HG03457 (cell line): Measurements from ENCODE around the gene STRC.
"Not testable (repeated sequence)": the region's sequence is repeated elsewhere in the genome, so short reads cannot be mapped to it uniquely, and the experiment has no call there.

Experiments
- ATAC-seq: cut with Tn5 transposase; IDR thresholded peaks from one replicate; pipeline ENCODE4 v1.9.1; 2021; ENCODE audit warnings: moderate number of reproducible peaks; ENCODE audit not compliant: unreplicated experiment

Gene STRC

DNA sequence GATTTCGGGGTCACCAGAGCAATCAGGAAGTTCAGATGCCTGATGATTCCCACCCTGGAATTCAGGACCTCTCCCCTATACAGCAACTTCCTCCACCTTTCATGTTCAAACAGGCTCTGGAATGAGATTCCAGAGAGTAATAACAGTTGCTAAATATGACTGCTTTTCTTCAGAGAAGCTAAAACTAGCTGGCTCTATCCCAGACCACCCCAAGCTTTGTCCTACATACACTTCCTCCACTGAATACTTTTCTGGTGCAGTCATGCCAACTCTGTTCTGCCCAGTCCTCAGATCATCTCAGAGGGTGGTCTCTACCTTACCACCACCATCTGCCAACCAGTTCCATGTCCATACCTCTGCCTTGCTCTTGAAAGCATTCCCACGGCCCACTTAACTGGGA is 52.0 kb downstream of the STRC start:
- ATAC-seq, result not testable (repeated sequence)

- ATAC-seq, result not testable (repeated sequence)
Measured at GRCh38 chr15:43563793-43564192, 54.8 kb downstream of the STRC start.

DNA sequence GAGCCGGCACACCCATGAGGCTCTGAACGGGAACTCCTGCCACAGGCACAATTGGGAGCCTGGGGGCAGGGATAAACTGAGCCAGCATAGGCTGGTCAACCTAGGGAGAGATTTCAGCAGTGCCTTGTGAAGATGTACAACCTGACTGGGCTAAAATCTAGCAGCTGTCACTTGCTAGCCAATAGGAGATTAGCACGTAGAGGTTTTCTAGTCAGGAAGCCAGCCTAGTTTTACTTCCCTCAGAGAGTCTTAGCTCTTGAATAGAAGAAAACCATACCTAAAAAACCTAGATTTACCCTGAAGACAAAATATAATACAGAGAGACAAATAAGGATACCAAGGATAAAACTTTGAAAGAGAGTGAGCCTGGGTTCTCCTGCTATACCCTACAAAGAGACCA is 55.8 kb downstream of the STRC start:
- not testable (repeated sequence) for ATAC-seq

DNA sequence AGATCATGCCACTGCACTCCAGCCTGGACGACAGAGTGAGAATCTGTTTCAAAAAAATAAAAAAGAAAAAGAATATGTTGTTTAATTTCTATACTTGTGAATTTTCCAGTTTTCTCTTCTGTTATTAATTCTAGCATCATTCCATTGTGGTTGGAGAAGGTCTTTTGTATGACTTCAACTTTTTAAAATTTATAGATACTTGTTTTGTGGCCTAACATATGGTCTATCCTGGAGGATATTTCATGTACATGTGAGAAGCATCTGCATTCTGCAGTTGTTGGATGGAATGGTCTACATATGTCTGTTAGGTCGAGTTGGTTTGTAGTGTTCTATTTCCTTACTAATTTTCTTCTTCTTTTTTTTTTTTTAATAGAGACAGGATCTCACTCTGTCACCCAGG is 65.6 kb downstream of the STRC start:
- ATAC-seq, result no peak

DNA sequence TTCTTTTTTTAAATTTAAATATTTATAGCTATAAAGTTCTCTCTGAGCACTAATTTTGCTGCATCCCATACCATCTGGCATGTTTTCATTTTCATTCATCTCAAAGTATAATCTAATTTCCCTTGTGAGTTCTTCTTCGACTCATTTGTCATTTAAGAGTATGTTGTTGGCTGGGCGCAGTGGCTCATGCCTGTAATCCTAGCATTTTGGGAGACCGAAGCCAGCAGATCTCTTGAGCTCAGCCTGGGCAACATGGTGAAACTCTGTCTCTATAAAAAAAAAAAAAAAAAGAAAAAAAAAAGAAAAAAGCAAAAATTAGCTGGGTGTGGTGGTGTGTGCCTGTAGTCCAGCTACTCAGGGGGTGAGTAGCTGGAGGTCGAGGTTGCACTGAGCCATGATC is 66.3 kb downstream of the STRC start:
- no peak for ATAC-seq

DNA sequence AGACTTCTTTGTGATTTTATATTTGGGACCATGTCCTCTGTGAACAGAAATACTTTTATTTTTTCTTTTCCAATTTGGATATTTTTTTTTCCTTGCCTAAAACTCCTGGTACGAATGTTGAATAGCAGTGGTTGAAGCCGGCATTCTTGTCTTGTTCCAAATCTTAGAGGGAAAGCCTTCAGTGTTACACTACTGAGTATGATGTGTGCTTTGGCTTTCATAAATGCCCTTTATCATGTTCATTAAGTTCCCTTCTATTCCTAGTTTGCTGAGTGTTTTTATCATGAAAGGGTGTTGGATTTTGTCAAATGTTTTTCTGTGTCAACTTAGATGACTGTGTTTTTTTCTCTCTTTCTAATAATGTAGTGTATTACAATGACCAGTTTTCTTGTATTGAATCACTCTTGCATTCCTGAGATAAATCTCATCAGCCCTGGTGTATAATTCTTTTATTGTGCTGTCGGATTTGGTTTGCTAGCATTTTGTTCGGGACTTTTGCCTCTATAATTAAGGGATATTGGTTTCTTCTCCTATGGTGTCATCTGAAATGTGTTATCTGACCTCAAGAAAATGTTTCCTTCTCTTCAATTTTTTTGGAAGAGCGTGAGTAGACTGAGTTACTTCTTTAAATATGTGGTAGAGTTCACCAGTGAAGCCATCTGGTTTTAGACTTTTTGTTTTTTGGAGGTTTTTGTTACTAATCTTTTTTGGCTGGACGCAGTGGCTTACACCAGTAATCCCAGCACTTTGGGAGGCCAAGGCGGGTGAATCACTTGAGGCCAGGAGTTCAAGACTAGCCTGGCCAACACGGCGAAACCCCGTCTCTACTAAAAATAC is 67.9 kb downstream of the STRC start:
- ATAC-seq, result no peak
